Fibroblast of lung (primary cell): ENCODE measurements around the gene KRTAP19-4. TPM values are rescaled to one million over a fixed set of nuclear protein-coding genes. Genes with fewer than 3 reads are reported as not detected.

Experiments used
- DNase-seq, 2 donors: peaks; one replicate each; pipeline versions ENCODE4 v3.0.0 to v3.0.0-alpha.2; 2010; ENCODE audit warnings: low read depth in 2 of 2
- H2AFZ ChIP-seq: 2 replicates; pipeline ENCODE4 v1.5.1; 2012; ENCODE audit warnings: low read length, control low read depth, inconsistent platforms
- H3K27ac ChIP-seq: 2 replicates; pipeline ENCODE4 v1.5.1; 2011; ENCODE audit warnings: low read length, control low read depth; ENCODE audit not compliant: insufficient read depth
- H3K27me3 ChIP-seq: 2 replicates; pipeline ENCODE4 v1.5.1; 2011; ENCODE audit warnings: mild to moderate bottlenecking, low read length; ENCODE audit not compliant: control insufficient read depth, insufficient read depth
- H3K36me3 ChIP-seq: 2 replicates; pipeline ENCODE4 v1.5.1; 2011; ENCODE audit warnings: low read length; ENCODE audit not compliant: control insufficient read depth, insufficient read depth
- H3K4me1 ChIP-seq: 2 replicates; pipeline ENCODE4 v1.5.1; 2011; ENCODE audit warnings: low read length; ENCODE audit not compliant: control insufficient read depth, insufficient read depth; ENCODE audit errors: extremely low read depth
- H3K4me2 ChIP-seq: 2 replicates; pipeline ENCODE4 v1.5.1; 2011; ENCODE audit warnings: low read length, control low read depth; ENCODE audit not compliant: insufficient read depth; ENCODE audit errors: extremely low read depth
- H3K4me3 ChIP-seq, 4 experiments: fragments of 200-600 bp in 1 of 4; sonication (generic) in 1 of 4; replicated peaks in 1 of 4; 2 replicates each; pipeline ENCODE4 v1.5.1; 2011 to 2016; ENCODE audit warnings: low read length in 4 of 4, low read depth in 3 of 4, mild to moderate bottlenecking in 3 of 4, control low read depth in 2 of 4, inconsistent platforms in 1 of 4, mixed read lengths in 1 of 4; ENCODE audit not compliant: insufficient read depth in 1 of 4; ENCODE audit errors: control extremely low read depth in 1 of 4
- H3K79me2 ChIP-seq: 2 replicates; pipeline ENCODE4 v1.5.1; 2012; ENCODE audit warnings: mild to moderate bottlenecking, low read length, inconsistent platforms; ENCODE audit not compliant: control insufficient read depth, insufficient read depth
- H3K9ac ChIP-seq: 2 replicates; pipeline ENCODE4 v1.5.1; 2011; ENCODE audit warnings: mild to moderate bottlenecking, low read length, control low read depth; ENCODE audit not compliant: insufficient read depth
- H3K9me3 ChIP-seq: 2 replicates; pipeline ENCODE4 v1.5.1; 2012; ENCODE audit warnings: low read depth, low read length; ENCODE audit not compliant: control insufficient read depth, insufficient read depth
- H4K20me1 ChIP-seq: 2 replicates; pipeline ENCODE4 v1.5.1; 2011; ENCODE audit warnings: low read length; ENCODE audit not compliant: control insufficient read depth, insufficient read depth; ENCODE audit errors: extremely low read depth
- CTCF ChIP-seq, 2 donors: IDR thresholded peaks in 1 of 2; conservative IDR thresholded peaks in 1 of 2; 1 replicate in 1 of 2; 2 replicates in 1 of 2; pipeline ENCODE4 v1.5.1; 2011 to 2012; ENCODE audit warnings: low read length in 2 of 2, control low read depth in 1 of 2, inconsistent platforms in 1 of 2, low read depth in 1 of 2, mild to moderate bottlenecking in 1 of 2
- EZH2 ChIP-seq: IDR thresholded peaks from 2 replicates; pipeline ENCODE4 v1.5.1; 2012; ENCODE audit warnings: low read length, control low read depth, mild to moderate bottlenecking; ENCODE audit errors: missing control alignments
- polyA plus RNA-seq, 2 donors: library from polyadenylated mRNA; depleted of rRNA in 1 of 2; stranded (reverse) in 1 of 2; unstranded in 1 of 2; fragments of >200 nt; gene quantifications; 2 replicates each; pipeline ENCODE4 v1.2.1, GENCODE V29; 2011 to 2012; ENCODE audit warnings: missing spikeins in 1 of 2
- total RNA-seq: library from RNA; depleted of rRNA; stranded (reverse); fragments of >200 nt; gene quantifications from 2 replicates; pipeline ENCODE4 v1.2.1, GENCODE V29; 2014

Gene KRTAP19-4
- total and polyA plus RNA-seq, 2 donors (not counting 1 experiment from before 2014, with no cell fraction given) = not detected

GRCh38 chr21:30491963-30492428, 5.0 kb downstream of the KRTAP19-4 start, which contains the start of gene KRTAP19-3:
Gene KRTAP19-3, minus strand, starts transcription at chr21:30492013. Its CDS starts 56 bp downstream, at chr21:30491957.
- DNase-seq = no peak
- H3K9me3 ChIP-seq = no peaks in the 10 kb centered on the region
- TF ChIP-seq EZH2 = no peak
- no peak for TF ChIP-seq CTCF (conservative IDR thresholded peaks at IDR 0.05 in 1 of 2, IDR thresholded peaks at IDR 0.05 in 1 of 2; ENCODE audit: low read depth in 1 of 2, low read length in 2 of 2)
- H3K4me2 ChIP-seq = no peak within 1 kb of the TSS
- H3K9ac ChIP-seq = no peak within 1 kb of the TSS
- H4K20me1 ChIP-seq = no peaks in the 10 kb centered on the region
- no peaks in the 10 kb centered on the region for H3K4me1 ChIP-seq
- no peaks in the 10 kb centered on the region for H3K27me3 ChIP-seq
- no peaks in the 10 kb centered on the region for H3K79me2 ChIP-seq
- no peaks in the 10 kb centered on the region for H3K36me3 ChIP-seq
- no peak within 1 kb of the TSS for H2AFZ ChIP-seq
- no peak within 1 kb of the TSS for H3K27ac ChIP-seq
- no peak within 1 kb of the TSS for H3K4me3 ChIP-seq

GRCh38 chr21:30487336-30487735, 9.6 kb downstream of the KRTAP19-4 start, which contains the start of gene KRTAP19-2:
Gene KRTAP19-2, minus strand, starts transcription at chr21:30487436. Its CDS starts 88 bp downstream, at chr21:30487348.
- no peaks in the 10 kb centered on the region for H3K79me2 ChIP-seq
- no peaks in the 10 kb centered on the region for H3K4me1 ChIP-seq
- no peaks in the 10 kb centered on the region for H3K27me3 ChIP-seq
- no peaks in the 10 kb centered on the region for H3K36me3 ChIP-seq
- no peak within 1 kb of the TSS for H3K4me2 ChIP-seq
- H3K9ac ChIP-seq = no peak within 1 kb of the TSS
- DNase-seq = no peak
- no peaks in the 10 kb centered on the region for H4K20me1 ChIP-seq
- TF ChIP-seq EZH2 (no peak), CTCF (conservative IDR thresholded peaks at IDR 0.05 in 1 of 2, IDR thresholded peaks at IDR 0.05 in 1 of 2; ENCODE audit: low read depth in 1 of 2, low read length in 2 of 2) (no peak)
- H3K4me3 ChIP-seq = no peak within 1 kb of the TSS
- H3K9me3 ChIP-seq = no peaks in the 10 kb centered on the region
- no peak within 1 kb of the TSS for H3K27ac ChIP-seq
- no peak within 1 kb of the TSS for H2AFZ ChIP-seq

DNA sequence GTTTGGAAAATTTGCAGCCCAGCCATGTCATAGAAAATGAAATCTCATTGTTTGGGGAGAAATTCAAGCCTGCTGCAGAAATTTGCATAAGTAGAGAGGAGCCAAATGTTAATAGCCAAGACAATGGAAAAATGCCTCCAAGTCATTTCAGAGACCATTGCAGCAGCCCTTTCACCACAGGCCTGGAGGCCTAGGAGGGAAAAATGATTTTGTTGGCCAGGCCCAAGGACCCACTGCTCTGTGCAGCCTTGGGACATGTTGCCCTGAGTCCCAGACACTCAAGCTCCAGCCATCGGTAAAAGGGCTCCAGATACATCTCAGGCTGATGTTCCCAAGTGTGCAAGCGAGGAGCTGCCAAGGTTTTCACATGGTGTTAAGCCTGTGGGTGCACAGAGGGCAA, 10.8 kb downstream of the KRTAP19-4 start:
- no peak overlapping the region for H3K4me3 ChIP-seq
- no peaks in the 10 kb centered on the region for H3K79me2 ChIP-seq
- TF ChIP-seq CTCF (conservative IDR thresholded peaks at IDR 0.05 in 1 of 2, IDR thresholded peaks at IDR 0.05 in 1 of 2; ENCODE audit: low read depth in 1 of 2, low read length in 2 of 2) (no peak), EZH2 (no peak)
- no peak overlapping the region for H3K27ac ChIP-seq
- H3K27me3 ChIP-seq = no peaks in the 10 kb centered on the region
- H3K9ac ChIP-seq = no peak overlapping the region
- no peaks in the 10 kb centered on the region for H3K9me3 ChIP-seq
- H2AFZ ChIP-seq = no peak overlapping the region
- DNase-seq = no peak
- no peaks in the 10 kb centered on the region for H4K20me1 ChIP-seq
- no peaks in the 10 kb centered on the region for H3K4me1 ChIP-seq
- H3K4me2 ChIP-seq = no peak overlapping the region
- no peaks in the 10 kb centered on the region for H3K36me3 ChIP-seq
